ENCODE data around the gene TMEM200C. TPM values are rescaled to one million over a fixed set of nuclear protein-coding genes. Genes with fewer than 3 reads are reported as not detected.

Gene TMEM200C
- total RNA-seq, 6 experiments from 2014 or later, result not detected

GRCh38 chr18:5939801-5940667, 44.7 kb upstream of the TMEM200C start:
- H3K4me3 Mint-ChIP-seq, result no peak overlapping the region
- DNase-seq, result no peak
- H3K27ac Mint-ChIP-seq, result no peak overlapping the region
- no peaks in the 10 kb centered on the region; the same call in 1 of the 2 replicates for H3K27me3 Mint-ChIP-seq (ENCODE audit: insufficient read depth)
- H3K36me3 Mint-ChIP-seq (ENCODE audit: low read depth), result peaks cover 5% of the 10 kb centered on the region; the same call in 1 of the 2 replicates
- H3K9me3 Mint-ChIP-seq, result peaks cover 45% of the 10 kb centered on the region
- no peaks in the 10 kb centered on the region for H3K4me1 Mint-ChIP-seq (ENCODE audit: low read depth)
- TF ChIP-seq, protein P1, sequence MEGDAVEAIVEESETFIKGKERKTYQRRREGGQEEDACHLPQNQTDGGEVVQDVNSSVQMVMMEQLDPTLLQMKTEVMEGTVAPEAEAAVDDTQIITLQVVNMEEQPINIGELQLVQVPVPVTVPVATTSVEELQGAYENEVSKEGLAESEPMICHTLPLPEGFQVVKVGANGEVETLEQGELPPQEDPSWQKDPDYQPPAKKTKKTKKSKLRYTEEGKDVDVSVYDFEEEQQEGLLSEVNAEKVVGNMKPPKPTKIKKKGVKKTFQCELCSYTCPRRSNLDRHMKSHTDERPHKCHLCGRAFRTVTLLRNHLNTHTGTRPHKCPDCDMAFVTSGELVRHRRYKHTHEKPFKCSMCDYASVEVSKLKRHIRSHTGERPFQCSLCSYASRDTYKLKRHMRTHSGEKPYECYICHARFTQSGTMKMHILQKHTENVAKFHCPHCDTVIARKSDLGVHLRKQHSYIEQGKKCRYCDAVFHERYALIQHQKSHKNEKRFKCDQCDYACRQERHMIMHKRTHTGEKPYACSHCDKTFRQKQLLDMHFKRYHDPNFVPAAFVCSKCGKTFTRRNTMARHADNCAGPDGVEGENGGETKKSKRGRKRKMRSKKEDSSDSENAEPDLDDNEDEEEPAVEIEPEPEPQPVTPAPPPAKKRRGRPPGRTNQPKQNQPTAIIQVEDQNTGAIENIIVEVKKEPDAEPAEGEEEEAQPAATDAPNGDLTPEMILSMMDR (IDR thresholded peaks at IDR 0.05), result no peak

GRCh38 chr18:5937795-5938194, 42.5 kb upstream of the TMEM200C start:
- no peak for DNase-seq
- TF ChIP-seq, protein P1 (IDR thresholded peaks at IDR 0.05), result no peak
- H3K36me3 Mint-ChIP-seq (ENCODE audit: low read depth), result peaks cover 5% of the 10 kb centered on the region; the same call in 1 of the 2 replicates
- no peak overlapping the region for H3K27ac Mint-ChIP-seq
- H3K4me3 Mint-ChIP-seq, result no peak overlapping the region
- H3K4me1 Mint-ChIP-seq (ENCODE audit: low read depth), result no peaks in the 10 kb centered on the region
- H3K9me3 Mint-ChIP-seq, result peaks cover 53% of the 10 kb centered on the region
- no peaks in the 10 kb centered on the region; the same call in 1 of the 2 replicates for H3K27me3 Mint-ChIP-seq (ENCODE audit: insufficient read depth)

- Mint-ChIP-seq H3K27ac (no peak overlapping the region), H3K4me3 (no peak overlapping the region), H3K4me1 (ENCODE audit: low read depth) (no peaks in the 10 kb centered on the region), H3K36me3 (ENCODE audit: low read depth) (peaks cover 5% of the 10 kb centered on the region; the same call in 1 of the 2 replicates), H3K27me3 (ENCODE audit: insufficient read depth) (no peaks in the 10 kb centered on the region; the same call in 1 of the 2 replicates), H3K9me3 (peaks cover 55% of the 10 kb centered on the region)
- TF ChIP-seq, protein P1 (IDR thresholded peaks at IDR 0.05), result no peak
- no peak for DNase-seq
Observed at GRCh38 chr18:5937121-5937520, 41.8 kb upstream of the TMEM200C start.

DNA sequence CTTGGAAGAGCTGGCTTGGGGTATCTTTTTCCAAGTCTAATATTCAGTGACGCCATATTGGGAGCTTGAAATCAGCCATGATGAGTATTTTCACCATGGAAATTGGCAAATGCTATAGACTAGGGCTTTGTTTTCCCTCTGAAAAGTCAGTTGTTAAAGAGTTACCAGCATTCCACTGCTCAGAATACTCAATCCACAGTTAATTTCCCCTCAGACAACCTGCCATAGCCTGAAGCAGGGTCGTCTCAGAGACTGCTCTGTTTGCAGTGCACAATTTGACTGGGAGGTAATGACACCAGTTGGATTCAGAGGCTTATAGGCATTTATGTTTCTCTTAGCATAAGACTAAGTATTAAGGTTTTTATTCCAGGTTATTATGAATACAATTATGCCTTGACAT, 35.5 kb upstream of the TMEM200C start:
- Mint-ChIP-seq H3K4me1 (ENCODE audit: low read depth) (no peaks in the 10 kb centered on the region), H3K9me3 (peaks cover 48% of the 10 kb centered on the region), H3K27me3 (ENCODE audit: insufficient read depth) (no peaks in the 10 kb centered on the region), H3K4me3 (no peak overlapping the region), H3K36me3 (ENCODE audit: low read depth) (0 out of 2 replicates have a peak, but pooled peaks cover 4% of the 10 kb centered on the region), H3K27ac (no peak overlapping the region)
- no peak for DNase-seq
- TF ChIP-seq, protein P1 (IDR thresholded peaks at IDR 0.05), result no peak

DNA sequence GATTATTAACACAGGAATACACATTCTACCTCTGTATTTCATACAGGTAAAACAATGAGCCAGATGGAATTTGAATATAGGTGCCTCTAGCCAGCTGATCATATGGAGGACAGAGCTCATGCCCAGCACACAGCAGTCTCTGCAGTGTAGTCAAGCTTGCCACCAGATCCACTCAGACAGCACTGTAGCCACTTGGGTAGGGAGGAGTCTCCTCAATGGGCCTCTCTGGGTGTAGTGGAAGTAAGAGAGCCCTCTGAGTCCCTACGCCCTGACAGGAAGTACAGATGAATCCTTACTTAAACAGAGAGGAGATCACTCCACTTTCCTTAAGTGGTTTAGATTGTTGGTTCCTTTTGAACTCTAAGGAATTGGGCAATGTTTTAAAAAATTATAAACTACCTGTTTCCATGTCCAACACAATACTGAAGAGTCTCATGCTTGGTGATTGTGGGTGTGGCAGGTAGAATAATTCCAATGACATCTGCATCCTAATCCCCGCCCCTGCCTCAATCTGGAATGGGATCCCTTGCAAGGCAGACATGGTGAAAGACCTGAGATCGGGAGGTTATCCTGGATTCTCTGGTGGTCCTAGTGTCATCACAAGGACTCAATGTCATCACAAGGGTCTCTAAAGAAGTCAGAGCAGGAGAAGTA, 23.0 kb upstream of the TMEM200C start:
- no peaks in the 10 kb centered on the region for H3K36me3 Mint-ChIP-seq (ENCODE audit: low read depth)
- H3K9me3 Mint-ChIP-seq, result peaks cover 37% of the 10 kb centered on the region
- TF ChIP-seq, protein P1 (IDR thresholded peaks at IDR 0.05), result no peak
- H3K4me1 Mint-ChIP-seq (ENCODE audit: low read depth), result no peaks in the 10 kb centered on the region
- H3K27me3 Mint-ChIP-seq (ENCODE audit: insufficient read depth), result no peaks in the 10 kb centered on the region; the same call in 1 of the 2 replicates
- DNase-seq, result no peak
- H3K27ac Mint-ChIP-seq, result no peak overlapping the region
- H3K4me3 Mint-ChIP-seq, result no peak overlapping the region
